Measurements from ENCODE around the gene MID1.

DNA sequence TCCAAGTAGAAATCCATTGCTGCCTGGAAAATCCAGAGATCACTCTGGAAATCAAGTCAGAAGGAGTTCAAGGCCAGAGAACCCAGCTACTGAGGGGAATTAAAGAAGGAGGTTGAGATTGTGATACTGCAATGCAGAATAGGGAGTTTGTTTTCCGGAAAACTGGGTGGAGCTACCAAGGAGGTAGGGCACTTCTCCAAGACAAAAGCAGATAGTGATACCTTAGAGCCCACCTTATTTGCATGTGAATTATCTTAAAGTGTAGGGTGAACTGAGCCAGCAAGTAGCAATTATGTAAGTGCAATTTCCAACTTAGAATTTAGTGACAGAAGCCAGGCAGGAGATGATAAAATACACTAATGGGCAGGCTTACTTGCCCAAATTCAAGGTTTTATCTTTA, 178.9 kb downstream of the MID1 start:
- TF ChIP-seq, protein P1, sequence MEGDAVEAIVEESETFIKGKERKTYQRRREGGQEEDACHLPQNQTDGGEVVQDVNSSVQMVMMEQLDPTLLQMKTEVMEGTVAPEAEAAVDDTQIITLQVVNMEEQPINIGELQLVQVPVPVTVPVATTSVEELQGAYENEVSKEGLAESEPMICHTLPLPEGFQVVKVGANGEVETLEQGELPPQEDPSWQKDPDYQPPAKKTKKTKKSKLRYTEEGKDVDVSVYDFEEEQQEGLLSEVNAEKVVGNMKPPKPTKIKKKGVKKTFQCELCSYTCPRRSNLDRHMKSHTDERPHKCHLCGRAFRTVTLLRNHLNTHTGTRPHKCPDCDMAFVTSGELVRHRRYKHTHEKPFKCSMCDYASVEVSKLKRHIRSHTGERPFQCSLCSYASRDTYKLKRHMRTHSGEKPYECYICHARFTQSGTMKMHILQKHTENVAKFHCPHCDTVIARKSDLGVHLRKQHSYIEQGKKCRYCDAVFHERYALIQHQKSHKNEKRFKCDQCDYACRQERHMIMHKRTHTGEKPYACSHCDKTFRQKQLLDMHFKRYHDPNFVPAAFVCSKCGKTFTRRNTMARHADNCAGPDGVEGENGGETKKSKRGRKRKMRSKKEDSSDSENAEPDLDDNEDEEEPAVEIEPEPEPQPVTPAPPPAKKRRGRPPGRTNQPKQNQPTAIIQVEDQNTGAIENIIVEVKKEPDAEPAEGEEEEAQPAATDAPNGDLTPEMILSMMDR (IDR thresholded peaks at IDR 0.05) = no peak
- TF ChIP-seq POLR2AphosphoS5 (IDR thresholded peaks at IDR 0.05) = no peak

Data from suprapubic skin (tissue), 3 donors.